Karpas-422 (cell line): ENCODE data around the gene ARHGAP20. TPM values are rescaled to one million over a fixed set of nuclear protein-coding genes. Genes with fewer than 3 reads are reported as not detected.
"Not testable (repeated sequence)": the region's sequence is repeated elsewhere in the genome, so short reads cannot be mapped to it uniquely, and the experiment has no call there.

Experiments used
- DNase-seq: peaks from one replicate; pipeline ENCODE4 v3.0.0-alpha.2; 2015
- H2AFZ ChIP-seq: fragments of 200-600 bp; sonication (generic); 2 replicates; pipeline ENCODE4 v1.6.1; 2014; ENCODE audit warnings: antibody characterized with exemption, low read length, mixed read lengths
- H3K27ac ChIP-seq: fragments of 200-600 bp; sonication (generic); 2 replicates; pipeline ENCODE4 v1.5.1; 2014; ENCODE audit warnings: mild to moderate bottlenecking, low read length, moderate library complexity
- H3K27me3 ChIP-seq: fragments of 200-600 bp; sonication (generic); 2 replicates; pipeline ENCODE4 v1.6.1; 2014; ENCODE audit warnings: low read length, mixed read lengths
- H3K36me3 ChIP-seq: fragments of 200-600 bp; sonication (generic); 2 replicates; pipeline ENCODE4 v1.6.1; 2014; ENCODE audit warnings: low read length, mixed read lengths; ENCODE audit not compliant: insufficient read depth
- H3K4me1 ChIP-seq: fragments of 200-600 bp; sonication (generic); 2 replicates; pipeline ENCODE4 v1.6.1; 2014; ENCODE audit warnings: mild to moderate bottlenecking, low read length, mixed read lengths
- H3K4me2 ChIP-seq: fragments of 200-600 bp; sonication (generic); 2 replicates; pipeline ENCODE4 v1.6.1; 2014; ENCODE audit warnings: low read length, low read depth, mild to moderate bottlenecking; ENCODE audit not compliant: poor library complexity, severe bottlenecking
- H3K4me3 ChIP-seq: fragments of 200-600 bp; sonication (generic); 2 replicates; pipeline ENCODE4 v1.5.1; 2014; ENCODE audit warnings: mild to moderate bottlenecking, antibody characterized with exemption, low read length, mixed read lengths
- H3K79me2 ChIP-seq: fragments of 200-600 bp; sonication (generic); 2 replicates; pipeline ENCODE4 v1.6.1; 2014; ENCODE audit warnings: mild to moderate bottlenecking, low read length, mixed read lengths
- H3K9ac ChIP-seq: fragments of 200-600 bp; sonication (generic); 2 replicates; pipeline ENCODE4 v1.6.0; 2014; ENCODE audit warnings: low read length
- H3K9me2 ChIP-seq: fragments of 200-600 bp; sonication (generic), shearing (Covaris generic); replicated peaks from 2 replicates; pipeline ENCODE4 v1.6.0; 2014; ENCODE audit warnings: mild to moderate bottlenecking, low read length, moderate library complexity; ENCODE audit not compliant: insufficient read depth
- H3K9me3 ChIP-seq: fragments of 300-700, 200-600 bp; sonication (generic); 2 replicates; pipeline ENCODE4 v1.6.1; 2014; ENCODE audit warnings: low read length, mixed read lengths
- H4K20me1 ChIP-seq: fragments of 200-600 bp; sonication (generic); 2 replicates; pipeline ENCODE4 v1.6.1; 2014; ENCODE audit warnings: mild to moderate bottlenecking, antibody characterized with exemption, low read length, low read depth; ENCODE audit not compliant: insufficient read depth
- total RNA-seq: library from RNA; depleted of rRNA; stranded (reverse); fragments of >200 nt; shearing (Covaris generic); gene quantifications from 2 replicates; pipeline ENCODE4 v1.2.3, GENCODE V29; 2014; ENCODE audit warnings: low replicate concordance

The ARHGAP20 gene
- total RNA-seq, 1 experiment from 2014 or later: not detected

GRCh38 chr11:110621826-110622225 is 90.4 kb downstream of the ARHGAP20 start:
- no peaks in the 10 kb centered on the region for H3K27me3 ChIP-seq
- no peak for DNase-seq
- H3K4me3 ChIP-seq: no peak overlapping the region
- H3K79me2 ChIP-seq: no peaks in the 10 kb centered on the region
- no peak overlapping the region for H3K27ac ChIP-seq
- H3K9me3 ChIP-seq: no peaks in the 10 kb centered on the region
- H3K9me2 ChIP-seq: no peaks in the 10 kb centered on the region
- no peaks in the 10 kb centered on the region for H4K20me1 ChIP-seq
- H3K4me2 ChIP-seq: no peak overlapping the region
- no peaks in the 10 kb centered on the region for H3K4me1 ChIP-seq
- no peak overlapping the region for H3K9ac ChIP-seq
- H2AFZ ChIP-seq: no peak overlapping the region
- no peaks in the 10 kb centered on the region for H3K36me3 ChIP-seq

- not testable (repeated sequence) for H3K4me2 ChIP-seq, H3K36me3 ChIP-seq, H3K27ac ChIP-seq, H3K4me3 ChIP-seq, H3K9ac ChIP-seq, H3K79me2 ChIP-seq, H3K9me3 ChIP-seq, H3K27me3 ChIP-seq, H4K20me1 ChIP-seq, DNase-seq, H3K4me1 ChIP-seq, H2AFZ ChIP-seq, H3K9me2 ChIP-seq
Observed at GRCh38 chr11:110619366-110619765, 92.9 kb downstream of the ARHGAP20 start.

- no peak overlapping the region for H3K4me2 ChIP-seq
- no peak overlapping the region for H3K27ac ChIP-seq
- no peaks in the 10 kb centered on the region for H3K4me1 ChIP-seq
- no peaks in the 10 kb centered on the region for H3K36me3 ChIP-seq
- H3K9ac ChIP-seq: no peak overlapping the region
- no peak overlapping the region for H2AFZ ChIP-seq
- H3K79me2 ChIP-seq: no peaks in the 10 kb centered on the region
- DNase-seq: no peak
- H3K4me3 ChIP-seq: no peak overlapping the region
- H3K27me3 ChIP-seq: no peaks in the 10 kb centered on the region
- no peaks in the 10 kb centered on the region for H3K9me2 ChIP-seq
- no peaks in the 10 kb centered on the region for H3K9me3 ChIP-seq
- H4K20me1 ChIP-seq: no peaks in the 10 kb centered on the region
Observed at GRCh38 chr11:110614031-110614430, 98.2 kb downstream of the ARHGAP20 start.

- Histone ChIP-seq H3K4me1 (no peaks in the 10 kb centered on the region), H2AFZ (no peak overlapping the region), H3K9me2 (no peaks in the 10 kb centered on the region), H3K9me3 (no peaks in the 10 kb centered on the region), H3K4me2 (no peak overlapping the region), H4K20me1 (no peaks in the 10 kb centered on the region), H3K79me2 (no peaks in the 10 kb centered on the region), H3K27me3 (no peaks in the 10 kb centered on the region), H3K4me3 (no peak overlapping the region), H3K36me3 (no peaks in the 10 kb centered on the region), H3K27ac (no peak overlapping the region), H3K9ac (no peak overlapping the region)
- no peak for DNase-seq
Observed at GRCh38 chr11:110613197-110613918, 98.9 kb downstream of the ARHGAP20 start.

- Histone ChIP-seq H3K36me3 (no peaks in the 10 kb centered on the region), H3K9me2 (no peaks in the 10 kb centered on the region), H3K27me3 (peaks cover 6% of the 10 kb centered on the region; the same call in 1 of the 2 replicates), H3K9ac (no peak overlapping the region), H3K9me3 (no peaks in the 10 kb centered on the region), H2AFZ (no peak overlapping the region), H3K79me2 (no peaks in the 10 kb centered on the region), H3K4me2 (no peak overlapping the region), H3K4me1 (no peaks in the 10 kb centered on the region), H3K27ac (no peak overlapping the region), H4K20me1 (no peaks in the 10 kb centered on the region), H3K4me3 (no peak overlapping the region)
- no peak for DNase-seq
Observed at GRCh38 chr11:110606415-110606814, 105.8 kb downstream of the ARHGAP20 start.

GRCh38 chr11:110601936-110602335 is 110.3 kb downstream of the ARHGAP20 start:
- H3K4me3 ChIP-seq: no peak overlapping the region
- peaks cover 6% of the 10 kb centered on the region; the same call in 1 of the 2 replicates for H3K27me3 ChIP-seq
- no peaks in the 10 kb centered on the region; the same call in 1 of the 2 replicates for H3K9me3 ChIP-seq
- no peaks in the 10 kb centered on the region for H3K9me2 ChIP-seq
- no peak for DNase-seq
- no peaks in the 10 kb centered on the region for H3K36me3 ChIP-seq
- H3K4me2 ChIP-seq: no peak overlapping the region
- no peak overlapping the region for H3K9ac ChIP-seq
- no peak overlapping the region for H3K27ac ChIP-seq
- H4K20me1 ChIP-seq: no peaks in the 10 kb centered on the region
- H3K79me2 ChIP-seq: no peaks in the 10 kb centered on the region
- H3K4me1 ChIP-seq: no peaks in the 10 kb centered on the region
- no peak overlapping the region for H2AFZ ChIP-seq

GRCh38 chr11:110600322-110600721 is 111.9 kb downstream of the ARHGAP20 start:
- no peak overlapping the region for H3K27ac ChIP-seq
- H2AFZ ChIP-seq: no peak overlapping the region
- H3K4me2 ChIP-seq: no peak overlapping the region
- H4K20me1 ChIP-seq: no peaks in the 10 kb centered on the region
- no peak for DNase-seq
- H3K9me2 ChIP-seq: no peaks in the 10 kb centered on the region
- H3K9ac ChIP-seq: no peak overlapping the region
- no peak overlapping the region for H3K4me3 ChIP-seq
- H3K36me3 ChIP-seq: no peaks in the 10 kb centered on the region
- H3K27me3 ChIP-seq: peaks cover 4% of the 10 kb centered on the region; the same call in 1 of the 2 replicates
- no peaks in the 10 kb centered on the region; the same call in 1 of the 2 replicates for H3K9me3 ChIP-seq
- H3K79me2 ChIP-seq: no peaks in the 10 kb centered on the region
- no peaks in the 10 kb centered on the region for H3K4me1 ChIP-seq

GRCh38 chr11:110599207-110599606 is 113.0 kb downstream of the ARHGAP20 start:
- no peak overlapping the region for H3K4me3 ChIP-seq
- no peak overlapping the region for H2AFZ ChIP-seq
- no peak overlapping the region for H3K9ac ChIP-seq

More at GRCh38 chr11:110599207-110599606, 113.0 kb downstream of the ARHGAP20 start:
- Histone ChIP-seq H3K4me1 (no peaks in the 10 kb centered on the region), H3K9me3 (no peaks in the 10 kb centered on the region; the same call in 1 of the 2 replicates), H4K20me1 (no peaks in the 10 kb centered on the region), H3K27ac (no peak overlapping the region), H3K36me3 (no peaks in the 10 kb centered on the region), H3K9me2 (no peaks in the 10 kb centered on the region), H3K79me2 (no peaks in the 10 kb centered on the region), H3K27me3 (no peaks in the 10 kb centered on the region), H3K4me2 (no peak overlapping the region)
- DNase-seq: no peak
